Endothelial cell of umbilical vein (primary cell): ENCODE data around the gene MCCC1. TPM values are rescaled to one million over a fixed set of nuclear protein-coding genes. Genes with fewer than 3 reads are reported as not detected.

Source experiments
- BruUV-seq: library from RNA; stranded (reverse); fragments of 400-500 nt; replicated peaks from 2 replicates; lab custom pipeline; 2021; lab: Mats Ljungman, UMichigan
- CTCF ChIA-PET: fragments of 300-600, 350-600 bp; sonication (Branson Sonifier 250); formaldehyde crosslinking; loops from one replicate; lab custom pipeline; 2021; ENCODE audit warnings: antibody characterized with exemption, inconsistent platforms; lab: Charles Lee
- POLR2A ChIA-PET: fragments of 300-600, 350-600 bp; sonication (Branson Sonifier 250); formaldehyde crosslinking; loops from one replicate; lab custom pipeline; 2021; ENCODE audit warnings: antibody characterized with exemption, inconsistent platforms; lab: Charles Lee
- DNase-seq: peaks from one replicate; pipeline ENCODE4 v3.0.0-alpha.2; 2011; ENCODE audit warnings: low read depth, low spot score
- FAIRE-seq: peaks from 2 replicates; lab custom pipeline; 2011; peaks lifted over from hg19 to GRCh38; lab: Jason Lieb, UNC
- H2AFZ ChIP-seq: 2 replicates; pipeline ENCODE4 v1.6.0; 2012; ENCODE audit warnings: low read depth, low read length, control low read depth, inconsistent platforms
- H3K27ac ChIP-seq: 2 replicates; pipeline ENCODE4 v1.5.1; 2011; ENCODE audit warnings: low read depth, mild to moderate bottlenecking, control low read depth, low read length, moderate library complexity; ENCODE audit not compliant: insufficient read depth
- H3K27me3 ChIP-seq, 2 experiments: 2 replicates each; pipeline versions ENCODE4 v1.6.0 to v1.6.1; 2011; ENCODE audit warnings: low read length in 2 of 2, mixed read lengths in 1 of 2; ENCODE audit not compliant: control insufficient read depth in 2 of 2, insufficient read depth in 2 of 2
- H3K36me3 ChIP-seq, 2 experiments: 2 replicates in 1 of 2; 3 replicates in 1 of 2; pipeline ENCODE4 v1.5.1; 2011; ENCODE audit warnings: low read length in 2 of 2, mild to moderate bottlenecking in 1 of 2, moderate library complexity in 1 of 2; ENCODE audit not compliant: control insufficient read depth in 2 of 2, insufficient read depth in 2 of 2; ENCODE audit errors: extremely low read depth in 1 of 2
- H3K4me1 ChIP-seq: 3 replicates; pipeline ENCODE4 v1.5.1; 2011; ENCODE audit warnings: mild to moderate bottlenecking, low read length; ENCODE audit not compliant: control insufficient read depth, insufficient read depth; ENCODE audit errors: extremely low read depth
- H3K4me2 ChIP-seq: 2 replicates; pipeline ENCODE4 v1.6.1; 2011; ENCODE audit warnings: low read length, control low read depth, mixed read lengths; ENCODE audit not compliant: insufficient read depth
- H3K4me3 ChIP-seq, 3 experiments: fragments of 200-600 bp in 1 of 3; sonication (generic), shearing (Covaris generic) in 1 of 3; replicated peaks in 1 of 3; 2 replicates each; pipeline ENCODE4 v1.5.1; 2011 to 2016; ENCODE audit warnings: control low read depth in 3 of 3, low read length in 3 of 3, mild to moderate bottlenecking in 2 of 3, inconsistent platforms in 1 of 3, low read depth in 1 of 3, moderate library complexity in 1 of 3; ENCODE audit not compliant: insufficient read depth in 1 of 3
- H3K79me2 ChIP-seq: 2 replicates; pipeline ENCODE4 v1.6.0; 2012; ENCODE audit warnings: low read length, inconsistent platforms; ENCODE audit not compliant: control insufficient read depth, insufficient read depth
- H3K9ac ChIP-seq: replicated peaks from 2 replicates; pipeline ENCODE3; 2011; ENCODE audit warnings: low read length, control low read depth; ENCODE audit not compliant: insufficient read depth; ENCODE audit errors: extremely low read depth
- H3K9me1 ChIP-seq: replicated peaks from 3 replicates; pipeline ENCODE4 v1.6.0; 2011; ENCODE audit warnings: mild to moderate bottlenecking, low read length; ENCODE audit not compliant: control insufficient read depth, insufficient read depth; ENCODE audit errors: extremely low read depth
- H3K9me3 ChIP-seq: replicated peaks from 2 replicates; pipeline ENCODE4 v1.5.1; 2012; ENCODE audit warnings: low read length, inconsistent platforms; ENCODE audit not compliant: control insufficient read depth, insufficient read depth
- H4K20me1 ChIP-seq: replicated peaks from 2 replicates; pipeline ENCODE3; 2011; ENCODE audit warnings: mild to moderate bottlenecking, low read length; ENCODE audit not compliant: control insufficient read depth, insufficient read depth; ENCODE audit errors: extremely low read depth
- CTCF ChIP-seq, 2 donors: IDR thresholded peaks; 1 replicate in 1 of 2; 2 replicates in 1 of 2; pipeline ENCODE4 v1.5.1; 2011; ENCODE audit warnings: low read length in 2 of 2, mild to moderate bottlenecking in 2 of 2, moderate library complexity in 2 of 2, control low read depth in 1 of 2, inconsistent platforms in 1 of 2, low read depth in 1 of 2; ENCODE audit not compliant: insufficient read depth in 1 of 2; ENCODE audit errors: extremely low read depth in 1 of 2
- EZH2 ChIP-seq: IDR thresholded peaks from 2 replicates; pipeline ENCODE4 v1.6.1; 2012; ENCODE audit warnings: borderline replicate concordance, low read depth, mild to moderate bottlenecking, moderate library complexity, low read length, inconsistent platforms; ENCODE audit not compliant: severe bottlenecking
- FOS ChIP-seq: IDR thresholded peaks from 2 replicates; pipeline ENCODE4 v1.6.1; 2011; ENCODE audit warnings: mild to moderate bottlenecking, low read length, moderate library complexity, borderline replicate concordance; ENCODE audit not compliant: insufficient read depth
- GATA2 ChIP-seq: IDR thresholded peaks from 2 replicates; pipeline ENCODE4 v1.7.0; 2011; ENCODE audit warnings: low read depth, mild to moderate bottlenecking, moderate library complexity, mixed read lengths, low read length; ENCODE audit not compliant: insufficient read length, insufficient read depth
- JUN ChIP-seq: IDR thresholded peaks from 2 replicates; pipeline ENCODE4 v1.6.1; 2011; ENCODE audit warnings: borderline replicate concordance, low read depth; ENCODE audit not compliant: insufficient read length, insufficient read depth
- MAX ChIP-seq: IDR thresholded peaks from 2 replicates; pipeline ENCODE4 v1.6.1; 2011; ENCODE audit not compliant: insufficient read depth, insufficient read length
- MYC ChIP-seq: IDR thresholded peaks from one replicate; pipeline ENCODE4 v1.6.1; 2011; ENCODE audit warnings: mild to moderate bottlenecking, low read depth, low read length
- POLR2A ChIP-seq: IDR thresholded peaks from 2 replicates; pipeline ENCODE4 v1.6.1; 2012; ENCODE audit warnings: low read depth, mild to moderate bottlenecking, control low read depth, low read length
- POLR2AphosphoS5 ChIP-seq: IDR thresholded peaks from 2 replicates; pipeline ENCODE4 v1.6.1; 2012; ENCODE audit warnings: low read depth, mild to moderate bottlenecking, control low read depth, low read length, moderate library complexity; ENCODE audit not compliant: insufficient read depth
- dilution Hi-C: fragments of 300-500 bp; cut with MboI; formaldehyde crosslinking; loops from one replicate; pipeline ENCODE4 v1.15.0; 2019; ENCODE audit warnings: low sequenced_read_pairs; ENCODE audit not compliant: extremely low pct_ligation_motif_present
- intact Hi-C: fragments of 100-400 bp; cut with micrococcal nuclease; formaldehyde crosslinking; loops from one replicate; pipeline ENCODE4 v1.10.0; 2022
- polyA plus RNA-seq, 4 experiments: library from polyadenylated mRNA; depleted of rRNA in 3 of 4; stranded (reverse) in 3 of 4; unstranded in 1 of 4; fragments of >200 nt; gene quantifications; 2 replicates each; pipeline versions ENCODE4 v1.2.1 to v1.2.3, GENCODE V29; 2011 to 2012; ENCODE audit warnings: missing spikeins in 1 of 4
- total RNA-seq: library from RNA; stranded (reverse); gene quantifications from 2 replicates; pipeline ENCODE4 v1.2.3, GENCODE V29; 2021

MCCC1 gene
- total and polyA plus RNA-seq, 2 donors (not counting 3 experiments of a cell fraction or from before 2014, with no cell fraction given), result 9.2 to 19.7 TPM

- no TSS peak for BruUV-seq
- no peaks in the 10 kb centered on the region for H4K20me1 ChIP-seq
- intact Hi-C loops, result no loop called here
- no peak overlapping the region for H3K27ac ChIP-seq
- peaks cover 0 to 3% of the 10 kb centered on the region in 2 experiments for H3K36me3 ChIP-seq
- no peaks in the 10 kb centered on the region for H3K27me3 ChIP-seq
- ChIA-PET CTCF (no interaction called here), POLR2A (no interaction called here)
- H3K4me3 ChIP-seq, result no peak overlapping the region
- H2AFZ ChIP-seq, result no peak overlapping the region
- H3K4me2 ChIP-seq, result no peak overlapping the region
- DNase-seq (no peak), FAIRE-seq (no peak)
- H3K4me1 ChIP-seq, result no peaks in the 10 kb centered on the region
- no peak overlapping the region for H3K9ac ChIP-seq
- dilution Hi-C loops, result no loop called here
- no peaks in the 10 kb centered on the region for H3K9me1 ChIP-seq
- no peaks in the 10 kb centered on the region for H3K79me2 ChIP-seq
- no peaks in the 10 kb centered on the region for H3K9me3 ChIP-seq
- TF ChIP-seq EZH2, result no peak
- TF ChIP-seq MYC, result no peak
- TF ChIP-seq POLR2A, result no peak
- TF ChIP-seq CTCF (IDR thresholded peaks at IDR 0.05; ENCODE audit: extremely low read depth in 1 of 2, insufficient read depth in 1 of 2, low read depth in 1 of 2, low read length in 2 of 2), result no peak
- TF ChIP-seq POLR2AphosphoS5, result no peak
Measured at GRCh38 chr3:183028416-183028815, 70.9 kb downstream of the MCCC1 start.

GRCh38 chr3:183027276-183027675 lies 72.0 kb downstream of the MCCC1 start:
- no peak overlapping the region for H3K4me2 ChIP-seq
- H4K20me1 ChIP-seq, result no peaks in the 10 kb centered on the region
- CTCF ChIA-PET, result no interaction called here
- no peaks in the 10 kb centered on the region for H3K9me3 ChIP-seq
- DNase-seq (no peak), FAIRE-seq (no peak)
- POLR2A ChIA-PET, result no interaction called here
- no peaks in the 10 kb centered on the region for H3K9me1 ChIP-seq
- H3K9ac ChIP-seq, result no peak overlapping the region
- no peaks in the 10 kb centered on the region for H3K4me1 ChIP-seq
- H3K27me3 ChIP-seq, result no peaks in the 10 kb centered on the region
- TF ChIP-seq MAX (no peak), CTCF (IDR thresholded peaks at IDR 0.05; ENCODE audit: extremely low read depth in 1 of 2, insufficient read depth in 1 of 2, low read depth in 1 of 2, low read length in 2 of 2) (no peak), POLR2AphosphoS5 (no peak), JUN (no peak), FOS (no peak), EZH2 (no peak), MYC (no peak), GATA2 (no peak), POLR2A (no peak)
- H3K4me3 ChIP-seq, result no peak overlapping the region
- H3K79me2 ChIP-seq, result no peaks in the 10 kb centered on the region
- no peak overlapping the region for H3K27ac ChIP-seq
- BruUV-seq, result no TSS peak
- dilution Hi-C loops, result no loop called here
- intact Hi-C loops, result no loop called here
- H2AFZ ChIP-seq, result no peak overlapping the region
- H3K36me3 ChIP-seq, result no peaks in the 10 kb centered on the region
